ENCODE measurements around the gene CAGE1. TPM values are rescaled to one million over a fixed set of nuclear protein-coding genes. Genes with fewer than 3 reads are reported as not detected.
A peak's percentile ranks its signal among the peaks of the same experiment; 100 is the strongest.
"Not testable (repeated sequence)": the region's sequence is repeated elsewhere in the genome, so short reads cannot be mapped to it uniquely, and the experiment has no call there.

Gene CAGE1
- total RNA-seq, 1 donor from 2014 or later: not detected

DNA sequence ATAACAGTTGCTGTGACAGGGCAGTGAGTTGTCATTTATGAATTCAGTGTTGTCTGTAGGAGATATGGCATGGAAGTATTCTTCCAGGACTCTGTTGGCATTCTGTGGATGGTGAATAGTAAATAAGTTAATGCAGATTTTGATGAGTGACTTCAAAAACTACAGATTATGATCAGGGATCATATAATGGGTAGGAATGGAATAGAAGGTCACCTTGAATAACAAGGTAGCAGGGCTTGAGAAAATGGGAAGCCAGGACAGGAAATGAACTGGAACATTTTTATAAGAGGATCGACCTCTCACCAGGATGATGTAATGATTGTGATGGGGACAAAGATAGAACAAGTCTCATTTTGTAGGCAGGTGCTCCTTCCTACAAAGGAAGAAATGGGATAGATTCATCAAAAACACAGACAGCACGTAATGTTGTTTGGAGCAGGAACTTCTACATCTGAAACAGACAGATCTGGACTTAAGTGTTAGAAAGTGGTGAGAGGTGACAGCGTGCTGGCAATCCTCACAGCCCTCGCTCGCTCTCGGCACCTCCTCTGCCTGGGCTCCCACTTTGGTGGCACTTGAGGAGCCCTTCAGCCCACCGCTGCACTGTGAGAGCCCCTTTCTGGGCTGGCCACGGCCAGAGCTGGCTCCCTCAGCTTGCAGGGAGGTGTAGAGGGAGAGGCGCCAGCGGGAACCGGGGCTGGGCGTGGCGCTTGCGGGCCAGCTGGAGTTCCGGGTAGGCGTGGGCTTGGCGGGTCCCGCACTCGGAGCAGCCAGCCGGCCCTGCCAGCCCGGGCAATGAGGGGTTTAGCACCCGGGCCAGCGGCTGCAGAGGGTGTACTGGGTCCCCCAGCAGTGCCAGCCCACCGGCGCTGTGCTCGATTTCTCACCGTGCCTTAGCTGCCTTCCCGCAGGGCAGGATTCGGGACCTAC is 45.7 kb downstream of the CAGE1 start:
- no peak for DNase-seq
- Histone ChIP-seq H3K27ac (replicated peaks) (no peak overlapping the region), H3K27me3 (ENCODE audit: low read depth) (peaks cover 30% of the 10 kb centered on the region), H3K9me3 (replicated peaks) (no peaks in the 10 kb centered on the region), H3K4me3 (no peak overlapping the region), H3K36me3 (no peaks in the 10 kb centered on the region), H3K4me1 (peaks cover 8% of the 10 kb centered on the region)
- TF ChIP-seq, protein P1, sequence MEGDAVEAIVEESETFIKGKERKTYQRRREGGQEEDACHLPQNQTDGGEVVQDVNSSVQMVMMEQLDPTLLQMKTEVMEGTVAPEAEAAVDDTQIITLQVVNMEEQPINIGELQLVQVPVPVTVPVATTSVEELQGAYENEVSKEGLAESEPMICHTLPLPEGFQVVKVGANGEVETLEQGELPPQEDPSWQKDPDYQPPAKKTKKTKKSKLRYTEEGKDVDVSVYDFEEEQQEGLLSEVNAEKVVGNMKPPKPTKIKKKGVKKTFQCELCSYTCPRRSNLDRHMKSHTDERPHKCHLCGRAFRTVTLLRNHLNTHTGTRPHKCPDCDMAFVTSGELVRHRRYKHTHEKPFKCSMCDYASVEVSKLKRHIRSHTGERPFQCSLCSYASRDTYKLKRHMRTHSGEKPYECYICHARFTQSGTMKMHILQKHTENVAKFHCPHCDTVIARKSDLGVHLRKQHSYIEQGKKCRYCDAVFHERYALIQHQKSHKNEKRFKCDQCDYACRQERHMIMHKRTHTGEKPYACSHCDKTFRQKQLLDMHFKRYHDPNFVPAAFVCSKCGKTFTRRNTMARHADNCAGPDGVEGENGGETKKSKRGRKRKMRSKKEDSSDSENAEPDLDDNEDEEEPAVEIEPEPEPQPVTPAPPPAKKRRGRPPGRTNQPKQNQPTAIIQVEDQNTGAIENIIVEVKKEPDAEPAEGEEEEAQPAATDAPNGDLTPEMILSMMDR (IDR thresholded peaks at IDR 0.05; ENCODE audit: borderline replicate concordance): no peak
- intact Hi-C loops (cut with micrococcal nuclease): no loop called here

DNA sequence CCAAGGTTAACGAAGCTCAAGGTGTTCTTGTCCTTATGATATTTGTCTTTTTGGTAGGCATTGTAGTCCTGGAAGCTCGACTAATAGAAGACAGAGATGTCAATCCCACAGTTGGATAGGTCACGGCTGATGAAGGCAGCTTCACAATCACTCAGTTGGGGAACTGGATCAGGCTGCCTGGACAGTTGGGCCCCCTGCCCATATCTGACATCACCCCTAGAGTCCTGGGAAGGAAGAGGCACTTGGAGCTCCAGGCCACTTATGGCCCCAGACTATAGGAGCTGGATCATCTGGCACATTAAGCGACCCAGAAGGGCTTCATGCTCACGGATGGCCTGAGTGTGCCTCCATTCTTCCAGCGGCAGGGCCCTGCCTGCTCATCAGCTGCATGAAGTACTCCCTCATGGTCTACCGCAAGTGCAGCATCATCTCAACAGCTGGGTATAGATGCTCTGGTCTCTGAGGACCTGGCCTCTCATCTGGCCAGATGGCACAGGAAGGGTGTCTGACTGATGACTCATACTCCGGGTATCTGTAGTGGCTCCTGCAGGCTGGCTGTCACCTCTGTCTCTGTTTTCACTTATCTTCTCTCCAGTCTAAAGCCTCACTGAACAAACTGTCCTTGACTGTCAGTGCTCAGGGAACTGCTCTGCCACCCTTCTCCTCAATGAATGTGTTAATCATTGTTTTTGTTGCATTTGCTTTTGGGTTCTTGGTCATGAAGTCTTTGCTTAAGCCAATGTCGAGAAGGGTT is 47.4 kb downstream of the CAGE1 start:
- DNase-seq: no peak
- intact Hi-C loops (cut with micrococcal nuclease): no loop called here
- H3K4me3 ChIP-seq: no peak overlapping the region
- H3K27me3 ChIP-seq (ENCODE audit: low read depth): peaks cover 21% of the 10 kb centered on the region
- peaks cover 8% of the 10 kb centered on the region for H3K4me1 ChIP-seq
- H3K27ac ChIP-seq (replicated peaks): peak overlapping the region; percentile 22
- TF ChIP-seq, protein P1 (IDR thresholded peaks at IDR 0.05; ENCODE audit: borderline replicate concordance): no peak
- no peaks in the 10 kb centered on the region for H3K36me3 ChIP-seq
- H3K9me3 ChIP-seq (replicated peaks): no peaks in the 10 kb centered on the region

DNA sequence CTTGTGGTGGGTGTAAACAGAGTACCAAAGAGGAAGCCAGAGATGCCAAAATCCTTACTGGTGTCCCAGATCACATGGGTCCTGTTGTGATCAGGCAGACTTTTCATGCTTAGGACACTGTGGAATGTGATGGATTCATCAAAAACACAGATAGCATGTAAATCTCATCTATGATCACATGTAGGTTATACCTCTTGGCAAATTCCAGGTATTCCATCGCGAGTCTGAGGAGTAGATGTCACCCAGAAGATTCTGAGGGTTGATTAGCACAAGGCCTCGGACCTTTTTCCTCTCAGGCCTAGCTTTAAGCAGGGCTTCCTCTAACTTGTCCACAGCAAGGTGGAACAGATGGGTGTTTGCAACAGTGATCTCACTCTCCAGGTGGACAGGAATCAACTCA is 48.3 kb downstream of the CAGE1 start:
- Histone ChIP-seq H3K4me3 (no peak overlapping the region), H3K27me3 (ENCODE audit: low read depth) (peaks cover 18% of the 10 kb centered on the region), H3K4me1 (peaks cover 8% of the 10 kb centered on the region), H3K36me3 (no peaks in the 10 kb centered on the region), H3K27ac (replicated peaks) (no peak overlapping the region), H3K9me3 (replicated peaks) (no peaks in the 10 kb centered on the region)
- no peak for DNase-seq
- TF ChIP-seq, protein P1 (IDR thresholded peaks at IDR 0.05; ENCODE audit: borderline replicate concordance): no peak
- intact Hi-C loops (cut with micrococcal nuclease): no loop called here

DNA sequence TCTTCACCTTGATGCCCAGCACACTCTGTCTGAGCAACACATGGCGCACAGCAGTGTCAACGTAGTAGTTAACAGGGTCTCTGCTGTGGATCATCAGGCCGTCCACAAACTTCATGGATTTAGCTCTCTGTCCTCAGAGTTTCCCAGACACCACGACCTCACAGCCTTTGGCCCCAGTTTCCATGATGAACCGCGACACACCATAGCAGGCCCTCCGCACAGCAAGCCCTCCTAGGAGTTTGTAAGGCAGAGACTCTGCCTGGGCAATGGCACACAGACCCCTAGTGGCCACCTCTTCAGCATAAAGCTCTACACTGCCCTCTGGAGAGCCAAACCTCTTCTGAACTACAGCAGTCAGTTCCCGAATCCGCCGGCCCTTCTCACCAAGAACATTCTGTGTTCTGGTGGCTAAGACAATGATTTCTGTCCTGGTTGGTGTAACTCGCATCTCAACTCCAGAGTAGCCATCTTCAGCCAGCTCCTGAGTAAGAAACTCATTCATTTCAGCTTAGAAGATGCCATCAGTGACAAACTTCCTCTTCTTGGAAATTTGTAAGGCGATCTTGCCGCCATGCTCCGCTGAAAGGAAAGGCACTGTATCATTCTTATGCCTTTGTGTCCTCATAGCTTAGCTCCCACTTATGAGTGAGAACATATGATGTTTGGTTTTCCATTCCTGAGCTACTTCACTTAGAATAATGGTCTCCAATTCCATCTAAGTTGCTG is 50.4 kb downstream of the CAGE1 start:
- H3K4me1 ChIP-seq; H3K27ac ChIP-seq (replicated peaks); H3K36me3 ChIP-seq; H3K4me3 ChIP-seq; H3K9me3 ChIP-seq (replicated peaks); DNase-seq; intact Hi-C loops (cut with micrococcal nuclease): not testable (repeated sequence)
- TF ChIP-seq, protein P1 (IDR thresholded peaks at IDR 0.05; ENCODE audit: borderline replicate concordance): peak; percentile 45
- peaks cover 11% of the 10 kb centered on the region for H3K27me3 ChIP-seq (ENCODE audit: low read depth)

DNA sequence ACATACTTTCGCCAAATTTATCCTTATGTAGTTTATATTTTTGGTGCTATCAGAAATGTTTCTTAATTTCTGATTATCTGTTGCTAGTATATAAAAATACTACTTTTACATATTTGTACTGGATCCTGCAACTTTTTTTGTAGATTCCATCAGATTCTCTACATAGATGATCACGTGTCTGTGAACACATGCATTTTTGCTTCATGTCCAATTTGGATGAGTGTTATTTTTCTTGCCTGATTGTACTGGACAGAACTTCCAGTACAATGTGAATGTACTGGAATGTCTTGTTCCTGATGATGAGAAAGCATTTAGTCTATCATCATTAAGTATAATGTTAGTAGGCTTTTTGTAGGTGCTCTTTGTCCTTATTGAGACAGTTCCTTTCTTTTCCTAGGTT is 51.5 kb downstream of the CAGE1 start:
- H3K9me3 ChIP-seq (replicated peaks): no peaks in the 10 kb centered on the region
- no peak overlapping the region for H3K27ac ChIP-seq (replicated peaks)
- peaks cover 8% of the 10 kb centered on the region for H3K4me1 ChIP-seq
- H3K27me3 ChIP-seq (ENCODE audit: low read depth): peaks cover 11% of the 10 kb centered on the region
- TF ChIP-seq, protein P1 (IDR thresholded peaks at IDR 0.05; ENCODE audit: borderline replicate concordance): no peak
- H3K4me3 ChIP-seq: no peak overlapping the region
- no peak for DNase-seq
- intact Hi-C loops (cut with micrococcal nuclease): no loop called here
- H3K36me3 ChIP-seq: no peaks in the 10 kb centered on the region

Measured in left ventricle myocardium inferior (tissue), 1 donor.